ENCODE data around the gene IBSP.
A peak's percentile ranks its signal among the peaks of the same experiment; 100 is the strongest.

IBSP gene

DNA sequence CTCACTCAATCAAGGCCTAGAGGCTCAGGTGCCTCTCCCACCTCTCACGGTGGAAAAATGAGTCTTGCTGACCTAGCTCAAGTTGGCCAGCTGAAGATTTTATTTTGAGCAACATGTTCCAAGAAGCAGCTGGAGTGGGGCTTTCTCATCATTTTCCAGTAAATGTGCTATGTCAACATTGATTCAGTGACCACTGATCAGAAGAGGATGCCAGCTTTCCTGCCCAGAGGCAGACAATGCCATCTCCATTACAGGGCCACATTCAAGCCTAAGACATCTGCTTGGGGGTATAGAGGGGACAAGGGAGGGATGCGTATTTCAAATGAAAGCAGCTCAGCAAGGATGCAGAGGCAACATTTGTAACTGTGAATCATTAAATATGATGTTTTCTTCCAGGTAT lies 36.4 kb downstream of the IBSP start:
- DNase-seq (ENCODE audit: extremely low spot score, insufficient read length, low read depth) (no peak), FAIRE-seq (no peak)

DNA sequence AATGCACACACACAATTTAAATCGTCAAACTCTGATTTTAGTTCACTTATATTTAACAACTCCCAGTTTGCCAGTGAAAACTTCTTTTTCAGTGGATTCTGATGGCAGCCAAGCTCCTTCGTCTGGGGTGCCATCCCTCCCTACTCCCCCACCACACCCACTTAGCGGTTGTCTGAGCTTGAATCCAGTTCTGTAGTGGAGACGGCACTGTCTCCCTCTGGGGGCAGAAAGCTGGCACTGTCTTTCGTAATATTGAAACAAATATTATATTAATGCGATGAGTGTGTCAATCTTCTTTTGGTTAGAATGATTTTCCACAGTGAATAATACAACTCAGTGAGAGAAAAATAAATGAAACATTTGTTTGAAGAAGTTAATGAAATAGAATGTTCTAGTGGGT lies 38.9 kb downstream of the IBSP start:
- DNase-seq (ENCODE audit: extremely low spot score, insufficient read length, low read depth) (no peak), FAIRE-seq (no peak)

DNA sequence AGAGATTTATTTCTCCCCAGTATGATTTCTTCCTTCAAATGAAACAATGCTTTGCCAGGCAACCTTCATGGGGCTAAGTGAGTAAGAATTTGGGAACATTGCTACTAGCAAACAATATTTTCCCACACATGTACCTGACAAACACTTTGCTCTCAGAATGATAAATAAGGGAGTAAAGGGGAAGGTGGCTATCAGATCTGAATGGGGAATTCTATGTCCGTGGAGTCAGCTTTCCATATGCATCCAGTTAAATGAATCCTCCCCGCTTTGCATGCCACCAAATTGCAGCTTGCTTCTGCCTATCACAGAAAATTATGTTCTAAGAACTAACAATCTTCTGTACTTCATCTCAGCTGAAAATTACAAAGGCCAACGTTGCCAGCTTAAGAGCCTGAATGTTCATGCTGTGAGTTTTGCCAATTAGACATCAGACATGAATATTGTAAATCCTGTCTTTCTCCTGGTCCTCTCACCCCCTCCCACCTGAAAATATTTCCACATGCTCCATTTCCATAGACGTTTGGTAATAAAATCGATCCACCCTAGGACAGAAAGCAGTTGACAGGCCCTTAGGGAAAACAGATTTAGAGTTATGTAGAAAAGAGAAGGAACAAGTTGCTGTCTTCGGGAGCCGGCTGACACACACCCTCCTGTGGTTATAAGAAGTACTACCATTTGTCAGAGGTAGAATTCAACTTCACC lies 39.7 kb downstream of the IBSP start:
- FAIRE-seq (peak; percentile 69), DNase-seq (ENCODE audit: extremely low spot score, insufficient read length, low read depth) (peak; percentile 3)

DNA sequence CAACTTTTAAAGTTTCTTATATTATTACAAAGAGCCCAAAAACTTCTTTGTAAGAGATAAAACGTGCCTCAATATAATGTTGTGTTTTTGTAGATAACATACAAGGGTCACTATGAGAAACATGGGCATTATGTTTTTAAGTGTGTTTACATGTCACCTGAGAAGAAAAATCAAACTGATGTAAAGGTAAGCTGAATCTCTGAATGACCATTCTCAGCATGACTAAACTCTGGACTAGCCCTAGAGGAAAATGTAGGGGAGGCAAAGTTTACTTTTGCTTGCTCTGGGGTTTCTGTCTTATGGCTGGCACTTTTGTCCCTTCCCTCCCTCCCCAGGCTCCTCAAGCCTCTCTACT lies 40.2 kb downstream of the IBSP start:
- DNase-seq (ENCODE audit: extremely low spot score, insufficient read length, low read depth) (no peak), FAIRE-seq (no peak)

DNA sequence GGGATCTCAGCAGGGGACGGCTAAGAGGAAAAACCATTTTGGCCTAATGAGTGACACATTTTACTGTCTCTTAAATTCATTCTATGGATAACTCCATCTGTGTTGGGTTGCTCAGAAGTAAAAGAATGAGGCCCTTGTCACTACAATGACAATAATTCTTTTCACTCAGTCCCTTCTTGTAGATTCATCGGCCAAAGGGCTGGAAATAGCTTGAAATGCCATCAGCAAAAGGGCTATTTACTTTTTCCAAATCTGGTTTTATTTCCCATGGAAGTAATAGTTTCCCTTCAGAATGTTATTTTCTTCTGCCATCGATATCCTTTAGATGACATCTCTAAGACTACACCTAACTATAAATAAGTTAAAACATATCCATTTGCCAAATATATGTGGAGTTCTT lies 40.8 kb downstream of the IBSP start:
- no peak for DNase-seq (ENCODE audit: extremely low spot score, insufficient read length, low read depth)
- FAIRE-seq: no peak

DNA sequence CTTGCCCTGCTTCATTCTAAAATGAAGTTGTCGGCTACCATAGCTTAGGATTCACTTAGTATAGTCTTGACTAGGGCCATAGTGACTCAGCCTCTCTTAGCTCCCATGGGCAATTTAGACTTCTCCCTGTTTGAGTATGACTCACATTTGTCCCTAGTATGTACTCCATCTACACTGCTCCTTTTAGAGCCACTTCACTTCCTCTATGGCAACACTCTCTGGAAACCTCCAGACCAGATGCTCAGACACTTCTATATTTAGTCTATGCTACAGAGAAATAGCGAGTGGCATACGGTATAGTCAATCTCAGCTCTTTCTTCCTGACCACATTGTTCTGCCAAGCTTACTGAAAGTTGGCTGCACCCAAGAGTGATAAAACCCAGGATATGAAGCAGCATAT lies 44.6 kb downstream of the IBSP start:
- DNase-seq (ENCODE audit: extremely low spot score, insufficient read length, low read depth): no peak

DNA sequence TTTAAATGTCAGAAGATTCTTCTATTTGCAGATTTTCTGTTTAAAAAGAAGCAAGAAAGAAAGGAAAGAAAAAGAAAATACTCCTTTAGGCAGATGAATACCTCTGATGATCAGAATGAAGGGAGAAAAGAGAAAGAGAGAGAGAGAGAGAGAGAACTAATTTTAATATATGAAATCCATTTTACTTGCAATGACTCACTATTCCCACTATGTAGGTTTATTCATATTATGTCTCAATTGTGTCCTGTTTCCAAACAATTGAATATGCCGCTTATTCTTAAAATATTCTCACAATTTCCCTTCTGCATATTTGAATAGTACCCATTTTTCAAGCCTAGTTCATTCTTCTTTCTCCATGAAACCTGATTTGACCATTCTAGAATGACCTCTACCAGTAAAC lies 45.1 kb downstream of the IBSP start:
- FAIRE-seq: no peak
- DNase-seq (ENCODE audit: extremely low spot score, insufficient read length, low read depth): no peak

More for the DNA sequence above, 44.6 kb downstream of the IBSP start:
- no peak for FAIRE-seq

DNA sequence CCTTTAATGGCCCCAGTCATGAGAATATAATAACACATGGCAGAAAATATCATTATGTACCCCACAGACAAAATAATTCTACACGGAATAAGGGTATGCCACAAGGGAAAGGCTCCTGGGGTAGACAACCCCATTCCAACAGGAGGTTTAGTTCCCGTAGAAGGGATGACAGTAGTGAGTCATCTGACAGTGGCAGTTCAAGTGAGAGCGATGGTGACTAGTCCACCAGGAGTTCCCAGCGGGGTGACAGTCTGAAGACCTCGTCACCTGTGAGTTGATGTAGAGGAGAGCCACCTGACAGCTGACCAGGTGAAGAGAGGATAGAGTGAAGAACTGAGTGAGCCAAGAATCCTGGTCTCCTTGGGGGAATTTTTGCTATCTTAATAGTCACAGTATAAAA lies 46.9 kb downstream of the IBSP start:
- DNase-seq (ENCODE audit: extremely low spot score, insufficient read length, low read depth) (no peak), FAIRE-seq (no peak)

DNA sequence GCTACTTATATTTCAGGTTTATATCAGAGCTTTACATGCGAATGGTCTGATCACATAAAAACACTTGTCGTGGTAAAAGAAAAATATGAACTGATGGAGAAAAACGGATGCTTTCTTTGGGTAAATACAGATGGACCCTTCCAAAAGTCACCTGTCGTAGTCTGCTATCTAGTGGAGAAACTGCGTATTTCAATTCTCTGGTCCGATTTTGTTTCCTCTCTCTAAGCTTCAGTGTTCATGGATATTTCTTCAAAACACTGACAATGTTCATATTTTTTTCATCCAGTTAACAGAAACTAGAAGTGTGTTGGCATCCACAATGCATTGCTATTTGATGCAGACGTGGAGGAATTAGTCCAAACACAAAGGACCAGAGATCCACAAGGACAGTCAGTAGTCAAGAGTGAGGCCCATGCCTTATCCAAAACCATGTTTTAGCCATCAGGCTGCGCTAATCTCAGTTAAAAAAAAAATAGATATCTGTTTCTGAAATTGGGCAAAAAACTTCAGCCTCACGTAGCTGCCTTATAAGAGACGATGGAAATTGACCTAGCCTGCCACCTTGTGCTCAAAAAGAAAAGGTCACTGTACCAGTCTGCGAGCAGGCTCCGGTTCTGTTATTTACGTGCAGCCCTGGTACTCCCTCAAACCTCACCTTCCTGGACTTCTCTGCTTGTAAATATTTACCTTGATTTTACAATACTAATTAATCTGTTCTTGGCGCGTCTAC lies 49.4 kb downstream of the IBSP start:
- DNase-seq (ENCODE audit: extremely low spot score, insufficient read length, low read depth) (peak; percentile 5), FAIRE-seq (peak; percentile 72)

DNA sequence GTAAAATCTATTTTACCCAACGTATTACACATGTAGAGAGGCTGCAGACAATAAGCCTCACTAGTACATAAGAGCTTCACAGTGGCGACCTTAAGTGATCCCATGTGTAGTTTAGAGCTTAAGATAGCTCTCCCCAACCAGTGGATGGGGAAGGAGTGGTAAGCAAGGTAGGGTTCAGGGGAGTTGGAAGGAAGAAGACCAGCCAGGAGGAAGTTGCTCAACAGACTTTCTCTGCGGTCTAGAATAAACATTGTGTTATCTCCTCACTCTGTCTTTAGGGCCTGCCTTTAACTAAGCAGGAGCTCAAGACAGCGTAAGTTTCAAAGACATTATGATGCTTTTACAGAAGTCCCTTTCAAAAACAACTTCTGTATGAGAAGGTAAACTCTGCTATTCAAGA lies 50.3 kb downstream of the IBSP start:
- DNase-seq (ENCODE audit: extremely low spot score, insufficient read length, low read depth) (no peak), FAIRE-seq (no peak)

DNA sequence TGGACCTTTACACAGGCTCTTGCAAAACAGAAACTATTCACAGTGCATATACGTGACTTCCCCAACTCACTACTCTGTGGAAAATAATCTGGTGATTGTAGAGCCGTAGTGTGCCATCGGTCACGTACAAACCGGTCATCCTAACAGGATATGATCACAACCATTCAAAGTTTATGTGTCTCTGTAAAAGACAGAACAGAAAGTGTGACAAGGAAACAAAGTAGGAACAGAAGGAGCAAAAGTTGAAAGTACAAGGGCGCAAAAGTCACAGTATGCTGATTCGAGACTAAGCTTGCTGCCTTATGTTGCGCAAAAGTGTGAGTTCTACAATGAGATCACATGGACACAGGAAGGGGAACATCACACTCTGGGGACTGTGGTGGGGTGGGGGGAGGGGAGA lies 52.0 kb downstream of the IBSP start:
- DNase-seq (ENCODE audit: extremely low spot score, insufficient read length, low read depth) (no peak), FAIRE-seq (no peak)

DNA sequence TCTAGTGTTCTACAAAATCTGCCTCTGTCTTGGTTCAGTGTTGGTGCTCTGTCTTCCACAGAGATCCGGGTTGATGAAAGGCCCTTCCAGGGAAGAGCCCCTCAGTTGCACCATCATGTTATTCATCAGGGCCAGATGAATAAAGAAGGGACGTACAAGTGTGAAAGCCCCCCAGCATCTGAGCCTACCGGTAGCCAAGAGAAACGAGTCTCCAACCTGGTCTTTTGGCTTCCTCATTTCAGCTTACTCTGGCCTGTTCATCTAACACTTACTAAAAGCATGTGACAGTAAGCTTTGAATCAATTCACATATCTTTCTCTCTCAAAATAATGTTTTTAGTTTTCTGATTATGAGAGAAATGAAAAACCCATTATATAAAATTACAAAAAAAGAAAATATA lies 52.6 kb downstream of the IBSP start:
- FAIRE-seq (no peak), DNase-seq (ENCODE audit: extremely low spot score, insufficient read length, low read depth) (no peak)

DNA sequence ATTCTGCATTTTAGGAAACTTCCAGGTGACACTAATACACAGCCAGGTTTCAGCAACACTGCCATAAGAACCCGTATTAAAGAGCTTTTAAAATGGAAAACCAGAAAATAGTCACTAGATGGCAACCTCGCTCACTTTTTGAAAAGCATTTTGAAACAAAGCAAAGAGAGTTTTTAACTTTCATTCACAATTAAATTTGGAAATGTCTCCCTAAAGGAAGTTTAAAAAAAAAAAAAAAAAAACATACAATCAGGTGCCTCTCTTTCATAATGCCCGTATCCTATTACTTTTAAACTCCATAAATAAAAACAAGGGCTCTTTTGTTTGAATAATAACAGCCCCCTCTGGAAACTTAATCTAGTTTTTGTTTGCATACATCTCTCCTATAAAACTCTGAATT lies 53.8 kb downstream of the IBSP start:
- FAIRE-seq: peak; percentile 63
- DNase-seq (ENCODE audit: extremely low spot score, insufficient read length, low read depth): no peak

DNA sequence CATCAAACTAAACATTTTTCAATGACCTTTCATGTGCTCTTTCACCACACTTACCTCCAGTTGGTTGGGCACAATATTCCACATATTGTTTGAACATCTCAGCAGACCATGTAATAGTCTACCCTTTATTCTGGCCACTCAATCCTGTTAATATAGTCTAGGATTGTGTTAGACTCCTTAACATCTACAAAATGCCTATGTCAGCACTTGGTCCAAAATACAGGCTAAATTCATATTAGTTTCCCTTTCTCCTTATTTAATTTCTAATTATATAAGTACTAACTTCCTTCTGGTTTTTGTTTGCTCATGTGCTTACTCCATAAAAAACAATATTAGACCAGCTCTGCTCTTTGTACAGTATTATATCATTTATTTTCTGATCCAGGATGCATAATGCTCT lies 54.5 kb downstream of the IBSP start:
- FAIRE-seq: no peak
- DNase-seq (ENCODE audit: extremely low spot score, insufficient read length, low read depth): no peak

DNA sequence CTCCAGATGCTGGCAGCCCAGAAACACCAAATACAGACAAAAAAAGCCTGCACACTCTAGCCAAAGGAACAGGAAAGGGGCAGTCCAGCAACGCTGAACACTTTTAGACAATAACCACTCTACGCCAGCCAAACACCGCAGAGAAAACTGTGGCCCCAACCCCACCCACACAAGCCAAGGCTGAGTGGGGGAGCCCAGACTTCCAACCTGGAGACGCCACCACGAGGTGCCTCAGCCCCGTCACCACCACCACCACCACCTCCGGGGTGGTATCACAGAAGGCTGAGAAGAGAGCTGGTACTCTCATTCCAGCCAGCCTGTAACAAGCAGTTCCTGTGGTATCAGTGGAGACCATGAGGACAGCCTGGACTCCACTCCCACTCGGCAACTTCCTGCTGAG lies 56.2 kb downstream of the IBSP start:
- DNase-seq (ENCODE audit: extremely low spot score, insufficient read length, low read depth) (no peak), FAIRE-seq (no peak)

DNA sequence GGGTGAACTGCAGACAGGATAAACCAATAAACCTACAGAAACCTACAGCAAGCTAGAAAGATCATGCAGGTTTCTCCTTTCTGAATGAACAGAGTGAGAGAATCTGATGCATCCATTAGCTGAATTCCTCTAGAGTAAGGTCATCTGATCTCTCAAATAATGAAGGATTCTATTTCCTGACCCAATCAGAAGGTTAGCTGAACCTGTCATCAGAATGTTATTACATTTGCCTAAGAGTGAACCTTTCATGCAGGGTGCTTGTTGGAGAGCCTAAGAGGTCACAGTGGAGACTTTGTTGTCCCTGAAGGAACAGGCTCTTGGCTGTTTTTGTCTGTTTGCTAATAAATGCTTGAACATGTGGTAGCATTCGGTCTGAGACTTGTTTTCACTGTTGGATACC lies 57.5 kb downstream of the IBSP start:
- no peak for FAIRE-seq

DNA sequence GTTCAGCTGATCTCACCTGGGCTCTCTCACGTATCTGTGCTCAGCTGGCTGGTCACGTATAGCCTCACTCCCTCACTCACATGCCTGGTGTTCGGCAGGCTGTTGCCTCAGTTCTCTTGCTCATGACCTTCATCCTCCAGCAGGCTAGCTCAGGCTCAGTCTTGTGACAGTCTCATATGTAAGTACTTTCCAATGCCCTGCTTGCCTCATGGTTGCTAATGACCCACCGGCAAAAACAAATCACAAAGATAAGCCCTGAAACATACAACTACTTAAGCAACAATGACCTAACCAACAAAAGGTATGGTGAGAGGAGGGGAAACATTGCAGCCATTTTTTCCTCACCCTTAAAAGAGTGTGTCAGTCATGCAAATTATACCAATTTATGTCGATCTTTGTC lies 58.4 kb downstream of the IBSP start:
- FAIRE-seq: no peak
- DNase-seq (ENCODE audit: extremely low spot score, insufficient read length, low read depth): no peak

More for the DNA sequence above, 57.5 kb downstream of the IBSP start:
- DNase-seq (ENCODE audit: extremely low spot score, insufficient read length, low read depth): no peak
